HUDEP-2 (cell line): Measurements from ENCODE around the gene STXBP5.
"Not testable (repeated sequence)": the region's sequence is repeated elsewhere in the genome, so short reads cannot be mapped to it uniquely, and the experiment has no call there.

Experiments
- DNase-seq, 76 experiments: peaks; one replicate each; lab custom pipeline; 2025; ENCODE audit not compliant: unreplicated experiment in 76 of 76; lab: John Stamatoyannopoulos, UW

The STXBP5 gene

GRCh38 chr6:147347882-147348575, 143.8 kb downstream of the STXBP5 start:
- no peak for DNase-seq

- no peak for DNase-seq
Observed at GRCh38 chr6:147361311-147361981, 157.2 kb downstream of the STXBP5 start.

GRCh38 chr6:147366290-147366689, 162.1 kb downstream of the STXBP5 start:
- no peak for DNase-seq

GRCh38 chr6:147371325-147371724, 167.1 kb downstream of the STXBP5 start:
- DNase-seq: no peak

- no peak for DNase-seq
Observed at GRCh38 chr6:147372806-147373205, 168.6 kb downstream of the STXBP5 start.

GRCh38 chr6:147378819-147379218, 174.6 kb downstream of the STXBP5 start:
- no peak for DNase-seq

GRCh38 chr6:147380841-147381240, 176.6 kb downstream of the STXBP5 start:
- not testable (repeated sequence) for DNase-seq

GRCh38 chr6:147381712-147382111, 177.5 kb downstream of the STXBP5 start:
- DNase-seq: no peak

- DNase-seq: peak in 6 of 76 experiments; percentile 1 to 17 (median 12)
Observed at GRCh38 chr6:147382945-147383554, 178.8 kb downstream of the STXBP5 start.

- DNase-seq: no peak
Observed at GRCh38 chr6:147384029-147384428, 179.8 kb downstream of the STXBP5 start.

- no peak for DNase-seq
Observed at GRCh38 chr6:147384737-147385710, 180.8 kb downstream of the STXBP5 start.

- DNase-seq: no peak
Observed at GRCh38 chr6:147389463-147389862, 185.2 kb downstream of the STXBP5 start.

GRCh38 chr6:147390909-147391536, 186.8 kb downstream of the STXBP5 start:
- peak in 6 of 76 experiments; percentile 8 to 38 (median 16) for DNase-seq

GRCh38 chr6:147392917-147393625, 188.9 kb downstream of the STXBP5 start:
- no peak for DNase-seq

GRCh38 chr6:147395158-147395557, 190.9 kb downstream of the STXBP5 start:
- no peak for DNase-seq

- no peak for DNase-seq
Observed at GRCh38 chr6:147397306-147397705, 193.1 kb downstream of the STXBP5 start.

GRCh38 chr6:147400968-147401367, 196.8 kb downstream of the STXBP5 start:
- no peak for DNase-seq

GRCh38 chr6:147401779-147402178, 197.6 kb downstream of the STXBP5 start:
- DNase-seq: no peak

- no peak for DNase-seq
Observed at GRCh38 chr6:147406783-147407182, 202.6 kb downstream of the STXBP5 start.

GRCh38 chr6:147407571-147407970, 203.4 kb downstream of the STXBP5 start:
- DNase-seq: no peak
